Memory B cell (primary cell): ENCODE measurements around the gene MAMDC4.
"Not testable (repeated sequence)": the region's sequence is repeated elsewhere in the genome, so short reads cannot be mapped to it uniquely, and the experiment has no call there.

ENCODE experiments used
- ATAC-seq: fragments of 150-1000 bp; cut with Tn5 transposase; 2 replicates; pipeline ENCODE4 v1.10.0; 2021; ENCODE audit warnings: low read depth, mild to moderate bottlenecking, moderate library complexity
- DNase-seq, 2 donors: peaks; one replicate each; pipeline ENCODE4 v3.0.0; 2022; ENCODE audit warnings: low spot score in 2 of 2
- H3K27ac Mint-ChIP-seq: one replicate; pipeline ENCODE4 v1.8.0; 2022; ENCODE audit warnings: mild to moderate bottlenecking, moderate library complexity, mixed read lengths
- H3K27me3 Mint-ChIP-seq: one replicate; pipeline ENCODE4 v1.8.0; 2022; ENCODE audit warnings: mixed read lengths
- H3K36me3 Mint-ChIP-seq: one replicate; pipeline ENCODE4 v1.8.0; 2022; ENCODE audit warnings: mild to moderate bottlenecking, mixed read lengths
- H3K4me1 Mint-ChIP-seq: one replicate; pipeline ENCODE4 v1.8.0; 2022; ENCODE audit warnings: mixed read lengths
- H3K4me3 Mint-ChIP-seq: one replicate; pipeline ENCODE4 v1.8.0; 2022; ENCODE audit warnings: mild to moderate bottlenecking, moderate library complexity, mixed read lengths
- H3K9me3 Mint-ChIP-seq: one replicate; pipeline ENCODE4 v1.8.0; 2022; ENCODE audit warnings: mixed read lengths

Gene MAMDC4

DNA sequence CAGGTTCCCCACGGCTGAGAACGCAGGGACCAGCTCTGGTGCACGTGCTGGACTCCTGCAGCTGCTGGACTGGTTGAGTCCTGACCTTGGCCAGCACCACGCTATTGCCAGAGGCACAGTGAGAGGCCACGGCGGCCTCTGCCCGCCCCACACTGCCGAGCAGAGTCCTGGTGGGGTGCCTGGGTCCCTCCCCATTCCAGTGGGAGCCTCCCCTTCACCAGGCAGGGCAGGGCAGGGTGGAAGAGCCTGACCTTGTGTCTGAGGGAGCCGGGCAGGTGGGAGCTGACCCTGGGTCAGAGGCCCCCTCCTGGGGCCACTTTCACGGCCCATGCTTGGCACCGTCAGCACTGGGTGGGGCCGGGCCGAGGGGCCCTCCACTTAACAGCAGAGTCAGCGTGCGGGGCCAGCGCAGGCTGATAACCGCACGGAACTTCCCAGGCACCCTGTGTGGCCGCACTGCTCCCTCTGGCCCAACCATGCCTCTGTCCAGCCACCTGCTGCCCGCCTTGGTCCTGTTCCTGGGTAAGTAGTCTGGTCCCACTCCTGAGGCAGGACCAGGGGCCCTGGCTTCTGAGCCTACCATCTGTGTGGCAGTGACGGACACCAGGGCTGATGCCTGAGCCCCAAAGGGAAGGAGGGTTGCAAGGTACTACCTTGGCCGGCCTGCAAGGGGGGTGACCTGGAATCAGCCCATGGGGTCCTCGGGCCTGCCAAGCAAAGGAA, at the start of gene MAMDC4:
Gene MAMDC4, plus strand, starts transcription at position 406 of the 723 bp plus-strand sequence. Its CDS starts 71 bp downstream, at position 477.
- Mint-ChIP-seq H3K4me3 (no peak within 1 kb of the TSS), H3K27ac (no peak within 1 kb of the TSS)

DNA sequence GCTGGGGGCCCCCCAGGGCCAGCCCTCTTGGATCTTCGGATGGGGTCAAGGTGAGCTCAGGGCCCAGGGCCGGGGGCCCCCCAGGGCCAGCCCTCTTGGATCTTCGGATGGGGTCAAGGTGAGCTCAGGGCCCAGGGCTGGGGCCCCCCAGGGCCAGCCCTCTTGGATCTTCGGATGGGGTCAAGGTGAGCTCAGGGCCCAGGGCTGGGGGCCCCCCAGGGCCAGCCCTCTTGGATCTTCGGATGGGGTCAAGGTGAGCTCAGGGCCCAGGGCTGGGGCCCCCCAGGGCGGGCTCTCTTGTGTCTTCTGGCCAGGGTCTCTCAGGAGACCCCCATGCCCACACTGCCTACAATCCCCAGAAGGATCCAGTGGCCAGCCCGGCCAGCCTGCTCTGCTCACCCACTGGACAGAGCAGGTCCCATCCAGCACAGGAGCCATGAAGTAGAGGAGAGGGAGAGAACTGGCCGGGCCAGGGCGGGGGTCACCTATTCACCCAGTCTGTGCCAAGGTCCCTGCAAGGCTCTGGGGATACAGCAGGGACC, 49.1 kb upstream of the MAMDC4 start:
- Mint-ChIP-seq H3K36me3 (peaks cover 10% of the 10 kb centered on the region), H3K4me1 (peaks cover 22% of the 10 kb centered on the region)
- H3K9me3 Mint-ChIP-seq, H3K27me3 Mint-ChIP-seq, H3K27ac Mint-ChIP-seq, H3K4me3 Mint-ChIP-seq, ATAC-seq, DNase-seq: not testable (repeated sequence)

More for the DNA sequence above, at the start of gene MAMDC4:
- H3K9me3 Mint-ChIP-seq: no peaks in the 10 kb centered on the region
- peaks cover 7% of the 10 kb centered on the region for H3K27me3 Mint-ChIP-seq
- H3K4me1 Mint-ChIP-seq: peaks cover 11% of the 10 kb centered on the region
- DNase-seq (no peak), ATAC-seq (no peak)
- no peaks in the 10 kb centered on the region for H3K36me3 Mint-ChIP-seq

DNA sequence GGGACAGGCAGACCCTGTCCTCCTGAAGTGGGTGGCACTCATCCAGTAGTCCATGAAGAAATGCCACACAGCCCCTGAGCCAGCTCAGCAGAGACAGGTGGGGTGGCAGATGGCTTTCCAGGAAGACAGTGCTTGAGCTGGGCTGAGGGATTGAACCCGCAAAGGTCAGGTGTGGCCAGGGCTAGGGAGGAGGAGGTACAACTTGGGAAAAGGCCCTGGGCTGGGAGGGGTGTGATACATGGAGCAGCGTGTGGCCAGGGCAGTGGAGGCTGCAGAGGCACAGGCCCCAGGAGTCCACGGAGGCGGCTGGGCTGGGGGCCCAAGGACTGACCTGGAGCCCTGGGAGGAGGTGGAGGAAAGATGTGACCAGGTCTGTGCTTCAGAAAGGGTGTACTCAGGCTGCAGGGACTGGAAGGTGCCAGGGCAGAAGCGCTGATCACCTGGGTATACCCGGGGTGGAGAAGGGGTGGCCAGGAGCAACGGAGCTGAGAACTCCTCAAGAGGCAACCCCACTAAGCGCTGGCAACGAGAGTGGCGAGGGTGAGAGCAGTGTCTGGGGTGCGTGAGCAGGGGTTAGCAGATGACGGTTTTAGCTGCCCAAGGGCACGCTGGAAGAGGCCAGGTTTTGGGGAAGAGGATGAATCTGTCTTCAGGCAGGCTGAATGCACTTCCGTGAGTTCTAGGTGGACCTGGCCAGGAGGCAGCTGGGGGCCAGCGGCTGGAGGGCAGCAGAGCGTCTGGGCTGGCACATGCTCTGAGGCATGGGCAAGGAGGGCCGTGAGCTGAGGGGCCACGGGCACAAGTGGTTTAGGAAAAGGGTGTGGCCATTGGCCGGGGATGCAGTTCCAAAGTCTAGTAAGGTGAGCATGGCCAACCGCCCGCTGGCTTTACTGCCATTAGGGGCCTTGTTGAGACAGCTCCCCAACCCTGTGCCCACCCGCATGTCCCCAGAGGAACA, 48.3 kb upstream of the MAMDC4 start:
- Mint-ChIP-seq H3K36me3 (peaks cover 10% of the 10 kb centered on the region), H3K27ac (no peak overlapping the region), H3K4me3 (no peak overlapping the region), H3K4me1 (peaks cover 24% of the 10 kb centered on the region), H3K9me3 (no peaks in the 10 kb centered on the region), H3K27me3 (peaks cover 4% of the 10 kb centered on the region)
- DNase-seq: no peak
- no peak for ATAC-seq

DNA sequence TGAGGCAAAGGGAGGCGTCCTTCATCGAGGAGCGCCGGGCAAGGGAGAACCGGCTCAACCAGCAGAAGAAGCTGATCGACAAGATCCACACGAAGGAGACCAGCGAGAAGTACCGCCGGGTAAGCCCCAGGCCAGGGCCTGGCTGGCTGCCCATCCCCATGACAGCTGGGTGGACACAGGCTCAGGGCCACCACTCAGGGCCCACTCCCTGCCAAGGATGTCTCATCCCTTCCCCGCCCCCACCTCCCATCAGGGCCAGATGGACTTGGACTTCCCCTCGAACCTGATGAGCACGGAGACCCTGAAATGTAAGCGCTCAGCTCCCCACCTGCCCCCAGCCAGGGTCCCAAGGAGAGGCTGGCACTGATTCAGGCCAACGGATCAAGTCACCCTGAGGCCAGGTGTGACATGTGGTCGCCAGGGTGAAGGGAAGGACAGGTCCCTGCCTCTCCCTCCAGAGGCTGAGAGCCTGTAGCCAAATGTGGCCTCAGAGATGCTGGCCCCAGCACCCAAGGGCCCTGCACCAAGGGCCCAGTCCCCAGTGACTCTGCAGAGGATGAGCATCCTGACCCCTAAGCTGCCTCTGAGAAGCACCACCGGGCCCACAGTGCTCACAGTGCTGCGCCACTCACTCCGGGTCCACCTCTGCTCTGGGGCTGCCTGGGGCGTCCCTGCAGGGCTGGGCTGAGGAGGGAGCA, 47.5 kb upstream of the MAMDC4 start:
- Mint-ChIP-seq H3K36me3 (peaks cover 10% of the 10 kb centered on the region), H3K27ac (no peak overlapping the region), H3K4me1 (peaks cover 28% of the 10 kb centered on the region), H3K4me3 (no peak overlapping the region), H3K27me3 (peaks cover 4% of the 10 kb centered on the region), H3K9me3 (no peaks in the 10 kb centered on the region)
- DNase-seq (no peak), ATAC-seq (no peak)

DNA sequence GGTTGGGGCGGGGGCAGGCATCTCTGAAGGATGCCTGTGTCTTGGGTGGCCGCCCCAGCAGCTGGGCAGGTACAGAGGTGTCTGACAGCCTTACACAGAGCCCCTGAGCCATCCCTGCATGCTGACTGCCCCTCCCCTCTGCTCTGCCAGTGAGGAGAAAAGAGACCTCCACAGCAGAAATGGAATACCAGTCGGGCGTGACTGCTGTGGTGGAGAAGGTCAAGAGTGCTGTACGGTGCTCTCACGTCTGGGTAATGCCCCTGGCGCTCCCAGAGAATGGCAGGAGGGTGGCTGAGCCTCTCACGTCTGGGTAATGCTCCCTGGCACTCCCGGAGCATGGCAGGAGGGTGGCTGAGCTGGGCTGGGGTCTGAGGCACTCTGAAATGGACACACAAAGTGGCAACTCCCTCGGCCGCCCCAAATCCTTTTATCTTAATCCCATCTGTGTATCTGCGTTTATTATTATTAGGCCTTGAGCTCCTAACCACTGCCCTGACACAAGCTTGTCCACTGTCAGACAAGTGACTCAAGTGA, 46.9 kb upstream of the MAMDC4 start:
- no peaks in the 10 kb centered on the region for H3K9me3 Mint-ChIP-seq
- peak overlapping the region; percentile 24 for H3K4me3 Mint-ChIP-seq
- H3K27ac Mint-ChIP-seq: no peak overlapping the region
- ATAC-seq (no peak), DNase-seq (no peak)
- H3K36me3 Mint-ChIP-seq: peaks cover 10% of the 10 kb centered on the region
- peaks cover 26% of the 10 kb centered on the region for H3K4me1 Mint-ChIP-seq
- peaks cover 4% of the 10 kb centered on the region for H3K27me3 Mint-ChIP-seq

DNA sequence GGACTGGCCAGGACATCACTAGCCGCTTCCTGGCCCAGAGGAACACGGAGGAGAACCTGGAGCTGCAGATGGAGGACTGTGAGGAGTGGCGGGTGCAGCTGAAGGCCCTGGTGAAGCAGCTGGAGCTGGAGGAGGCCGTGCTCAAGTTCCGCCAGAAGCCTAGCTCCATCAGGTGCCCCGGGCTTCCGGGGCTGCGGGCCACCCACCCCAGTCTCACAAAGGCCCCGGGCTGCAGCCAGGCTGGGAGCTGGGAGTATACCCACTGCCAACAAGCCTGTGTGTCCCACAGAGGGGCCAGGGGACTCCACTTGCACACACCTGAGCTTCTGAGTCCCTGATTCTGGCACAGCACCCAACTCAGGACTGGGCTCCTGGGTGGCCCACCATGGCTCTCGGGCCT, 46.1 kb upstream of the MAMDC4 start:
- DNase-seq (no peak), ATAC-seq (no peak)
- Mint-ChIP-seq H3K36me3 (peaks cover 12% of the 10 kb centered on the region), H3K4me3 (peak overlapping the region; percentile 93), H3K9me3 (no peaks in the 10 kb centered on the region), H3K27me3 (peaks cover 4% of the 10 kb centered on the region), H3K27ac (no peak overlapping the region), H3K4me1 (peaks cover 21% of the 10 kb centered on the region)

DNA sequence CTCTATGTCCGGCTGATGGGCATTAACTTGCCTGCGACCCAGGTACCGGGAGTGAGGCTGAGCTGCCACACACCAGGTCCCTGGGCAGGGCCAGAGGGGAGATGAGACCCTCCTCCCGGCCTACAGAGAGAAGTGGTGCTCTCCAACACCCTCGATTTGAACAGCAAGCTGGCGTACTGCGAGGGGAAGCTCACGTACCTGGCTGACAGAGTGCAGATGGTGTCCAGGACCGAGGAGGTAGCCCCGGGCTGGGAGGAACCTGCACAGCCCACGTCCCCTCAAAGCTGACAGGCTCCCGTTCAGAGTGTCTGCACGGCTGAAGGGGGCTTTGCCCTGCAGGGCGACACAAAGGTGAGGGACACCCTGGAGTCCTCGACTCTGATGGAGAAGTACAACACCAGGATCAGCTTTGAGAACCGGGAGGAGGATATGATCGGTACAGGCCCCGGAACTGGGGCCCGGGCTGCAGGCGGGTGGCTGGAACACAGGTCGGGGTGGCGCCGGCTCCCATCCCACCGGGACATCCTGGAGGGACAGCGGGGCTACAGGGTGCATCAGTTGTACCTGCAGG, 45.4 kb upstream of the MAMDC4 start:
- no peaks in the 10 kb centered on the region for H3K9me3 Mint-ChIP-seq
- peaks cover 4% of the 10 kb centered on the region for H3K27me3 Mint-ChIP-seq
- H3K4me1 Mint-ChIP-seq: peaks cover 18% of the 10 kb centered on the region
- ATAC-seq: no peak
- H3K27ac Mint-ChIP-seq: peak overlapping the region; percentile 94
- H3K4me3 Mint-ChIP-seq: peak overlapping the region; percentile 93
- peaks cover 12% of the 10 kb centered on the region for H3K36me3 Mint-ChIP-seq
- DNase-seq: no peak

DNA sequence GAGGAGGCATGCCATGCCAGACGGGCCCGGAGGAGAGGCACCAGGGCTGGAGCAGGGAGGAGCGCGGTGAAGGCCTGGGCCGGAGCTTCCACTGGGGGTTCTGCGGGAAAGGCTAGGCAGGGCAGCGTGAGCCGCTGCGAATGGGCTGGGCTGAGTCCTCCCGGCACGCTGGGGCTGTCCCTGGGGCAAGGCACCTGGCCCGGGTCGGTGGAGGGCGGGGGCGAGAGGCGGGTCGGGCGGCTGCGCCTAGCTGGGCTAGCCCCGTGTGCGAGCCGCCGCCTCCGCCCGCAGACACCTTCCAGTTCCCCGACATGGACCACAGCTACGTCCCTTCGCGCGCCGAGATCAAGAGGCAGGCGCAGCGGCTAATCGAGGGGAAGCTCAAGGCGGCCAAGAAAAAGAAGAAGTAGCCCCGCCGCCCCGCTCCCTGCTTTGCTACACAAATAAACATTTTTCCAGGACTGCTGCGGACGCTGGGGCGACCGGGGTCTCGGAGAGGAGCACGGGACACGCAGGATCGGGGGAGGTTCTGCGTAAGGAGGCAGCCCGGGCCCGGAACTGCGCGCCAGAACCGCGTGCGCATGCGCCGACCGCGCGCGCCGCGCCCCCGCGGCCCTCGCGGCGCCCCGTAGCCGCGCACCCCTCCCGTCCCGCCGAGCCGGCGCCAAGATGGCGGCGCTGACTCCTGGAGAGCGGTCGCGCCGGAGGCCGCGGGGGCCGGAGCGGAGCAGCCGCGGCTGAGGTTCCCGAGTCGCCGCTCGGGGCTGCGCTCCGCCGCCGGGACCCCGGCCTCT, 44.7 kb upstream of the MAMDC4 start, which contains the start of gene RABL6:
Gene RABL6, plus strand, starts transcription at position 668 of the 794 bp plus-strand sequence. CDS start 249 bp downstream, outside the sequence.
- DNase-seq (peak; percentile 82 to 86), ATAC-seq (peak; percentile 87)
- Mint-ChIP-seq H3K4me1 (peaks cover 18% of the 10 kb centered on the region), H3K9me3 (no peaks in the 10 kb centered on the region), H3K27ac (peak within 1 kb of the TSS; percentile 94), H3K27me3 (peaks cover under 1% of the 10 kb centered on the region), H3K36me3 (peaks cover 12% of the 10 kb centered on the region), H3K4me3 (peak within 1 kb of the TSS; percentile 93)

DNA sequence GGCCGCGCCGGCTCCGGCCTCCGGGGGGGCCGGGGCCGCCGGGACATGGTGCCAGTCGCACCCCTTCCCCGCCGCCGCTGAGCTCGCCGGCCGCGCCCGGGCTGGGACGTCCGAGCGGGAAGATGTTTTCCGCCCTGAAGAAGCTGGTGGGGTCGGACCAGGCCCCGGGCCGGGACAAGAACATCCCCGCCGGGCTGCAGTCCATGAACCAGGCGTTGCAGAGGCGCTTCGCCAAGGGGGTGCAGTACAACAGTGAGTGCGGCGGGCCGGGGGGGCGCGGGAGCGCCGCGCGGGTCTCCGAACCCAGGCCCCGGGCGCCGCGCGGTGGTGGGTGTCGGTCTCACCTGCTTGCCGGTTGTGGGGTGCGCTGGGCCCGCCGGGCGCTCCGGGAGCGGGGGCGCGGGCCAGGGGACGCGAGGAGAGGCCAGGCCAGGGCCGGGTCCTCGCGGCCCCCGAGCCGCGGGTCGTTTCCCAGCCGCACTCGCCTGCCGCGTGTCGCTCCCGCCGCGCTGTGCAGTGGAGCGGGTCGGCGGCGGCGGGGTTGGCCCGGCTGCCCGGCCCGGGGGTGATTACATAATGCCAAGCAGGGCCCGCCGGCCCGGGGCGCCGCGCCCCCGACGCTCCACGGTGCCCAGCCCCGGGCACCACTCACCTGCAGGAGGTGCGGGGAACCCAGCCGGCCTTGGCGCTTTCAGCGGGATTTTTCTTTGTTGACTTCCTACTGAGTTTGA, 43.9 kb upstream of the MAMDC4 start:
- Mint-ChIP-seq H3K27ac (peak overlapping the region; percentile 68), H3K36me3 (peaks cover 15% of the 10 kb centered on the region), H3K9me3 (no peaks in the 10 kb centered on the region), H3K4me1 (peaks cover 18% of the 10 kb centered on the region), H3K27me3 (no peaks in the 10 kb centered on the region), H3K4me3 (peak overlapping the region; percentile 86)
- DNase-seq: peak in 1 of 2 donors; percentile 24
- peak; percentile 47 for ATAC-seq

DNA sequence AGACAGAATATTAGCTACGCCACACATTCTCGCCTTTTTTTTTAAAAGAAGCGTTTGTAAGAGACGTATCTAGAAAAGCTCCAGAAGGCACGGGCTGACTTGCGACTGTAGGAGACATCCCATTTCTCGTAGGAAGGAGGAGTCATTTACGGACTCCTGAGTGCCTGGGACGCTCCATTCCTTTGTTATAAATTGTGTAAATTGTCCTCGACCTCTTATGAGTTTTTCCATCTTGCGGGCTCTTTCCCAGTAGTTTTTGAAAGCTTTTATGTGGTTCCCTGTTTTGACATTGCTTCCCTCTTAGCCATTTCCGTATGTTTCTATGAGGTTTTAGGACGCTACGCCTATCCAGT, 43.4 kb upstream of the MAMDC4 start:
- no peak for ATAC-seq

DNA sequence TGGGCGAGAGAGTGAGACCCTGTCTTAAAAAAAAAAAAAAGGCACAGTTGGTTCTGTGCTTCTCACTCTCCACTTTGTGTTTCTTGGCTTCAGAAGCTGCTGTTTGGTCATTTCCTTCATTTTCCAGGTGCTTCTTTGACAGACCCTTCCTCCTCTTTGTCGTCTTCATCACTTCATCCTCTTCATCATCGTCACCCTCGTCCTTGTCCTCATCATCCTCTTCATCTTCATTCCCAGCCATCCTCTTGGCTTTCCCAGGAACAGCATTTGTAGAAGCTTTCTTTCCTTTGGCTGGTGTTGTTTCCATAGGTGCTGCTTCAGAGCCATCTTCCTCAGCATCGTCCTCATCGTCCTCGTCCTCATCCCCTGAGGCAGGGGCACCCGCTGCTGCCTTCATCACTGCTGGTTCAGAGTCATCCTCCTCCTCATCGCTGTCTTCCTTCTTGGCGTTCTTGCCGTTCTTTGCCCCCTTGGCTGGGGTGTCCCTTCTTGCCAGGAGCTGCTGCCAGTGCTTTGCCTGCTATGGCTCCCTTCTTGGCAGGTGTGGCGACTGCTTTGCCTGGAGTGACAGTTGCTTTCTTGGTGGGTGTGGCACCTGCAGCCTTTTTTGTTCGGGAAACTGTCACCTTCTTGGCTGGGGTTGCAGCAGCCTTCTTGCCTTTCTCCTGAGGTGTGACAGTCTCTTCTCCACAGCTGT, 37.3 kb upstream of the MAMDC4 start:
- no peak overlapping the region for H3K4me3 Mint-ChIP-seq
- ATAC-seq (no peak), DNase-seq (no peak)
- H3K9me3 Mint-ChIP-seq: no peaks in the 10 kb centered on the region
- H3K27me3 Mint-ChIP-seq: no peaks in the 10 kb centered on the region
- H3K4me1 Mint-ChIP-seq: peaks cover 19% of the 10 kb centered on the region
- H3K36me3 Mint-ChIP-seq: peaks cover 20% of the 10 kb centered on the region
- peak overlapping the region; percentile 13 for H3K27ac Mint-ChIP-seq

More for the DNA sequence above, 43.4 kb upstream of the MAMDC4 start:
- Mint-ChIP-seq H3K9me3 (no peaks in the 10 kb centered on the region), H3K4me1 (peaks cover 21% of the 10 kb centered on the region), H3K36me3 (peaks cover 15% of the 10 kb centered on the region), H3K27me3 (no peaks in the 10 kb centered on the region), H3K27ac (peak overlapping the region; percentile 68), H3K4me3 (peak overlapping the region; percentile 86)
- DNase-seq: no peak

DNA sequence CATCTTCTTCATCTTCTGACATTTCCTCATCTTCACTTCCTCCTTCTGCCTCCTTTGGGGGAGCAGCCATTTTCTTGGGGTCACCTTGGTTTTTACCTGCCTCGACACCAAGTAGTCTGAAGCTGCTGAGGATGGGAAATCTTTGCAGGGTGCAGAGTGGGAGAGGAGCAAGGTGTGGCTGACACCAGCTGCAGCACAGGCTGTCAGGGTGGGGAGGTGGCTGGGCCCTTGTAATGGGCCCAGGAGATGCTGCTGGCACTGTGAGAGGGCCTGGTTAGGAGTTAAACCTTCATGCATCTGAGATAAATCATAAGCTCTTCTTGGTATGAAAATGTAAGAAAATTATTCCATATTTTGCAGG, 36.7 kb upstream of the MAMDC4 start:
- DNase-seq: no peak
- Mint-ChIP-seq H3K27ac (peak overlapping the region; percentile 13), H3K27me3 (no peaks in the 10 kb centered on the region), H3K4me1 (peaks cover 19% of the 10 kb centered on the region), H3K36me3 (peaks cover 20% of the 10 kb centered on the region), H3K9me3 (no peaks in the 10 kb centered on the region), H3K4me3 (no peak overlapping the region)
- no peak for ATAC-seq
